NCI-H2029 (cell line): ENCODE results near the gene EML2.

Experiments used
- DNase-seq: peaks from one replicate; lab custom pipeline; 2025; lab: John Stamatoyannopoulos, UW

The EML2 gene

DNA sequence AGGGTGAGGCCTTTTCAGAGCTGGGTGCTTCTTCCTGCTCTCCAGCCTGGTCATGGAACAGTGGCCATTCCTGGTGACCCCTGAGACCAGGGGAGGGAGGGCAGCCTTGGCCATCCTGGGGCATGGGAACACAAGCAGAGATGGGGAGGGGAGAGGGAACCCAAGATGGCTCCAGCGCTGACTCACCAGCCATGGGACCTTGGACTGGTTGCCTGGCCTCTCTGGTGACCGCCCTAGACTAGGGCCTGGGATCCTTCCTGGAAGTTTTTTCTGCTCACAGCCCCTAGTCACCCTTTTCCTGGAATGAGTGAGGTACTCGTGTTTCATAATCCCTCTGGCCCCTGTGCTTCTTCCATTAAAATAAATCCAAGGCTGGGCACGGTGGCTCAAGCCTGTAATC lies 51.3 kb downstream of the EML2 start:
- DNase-seq: no peak

DNA sequence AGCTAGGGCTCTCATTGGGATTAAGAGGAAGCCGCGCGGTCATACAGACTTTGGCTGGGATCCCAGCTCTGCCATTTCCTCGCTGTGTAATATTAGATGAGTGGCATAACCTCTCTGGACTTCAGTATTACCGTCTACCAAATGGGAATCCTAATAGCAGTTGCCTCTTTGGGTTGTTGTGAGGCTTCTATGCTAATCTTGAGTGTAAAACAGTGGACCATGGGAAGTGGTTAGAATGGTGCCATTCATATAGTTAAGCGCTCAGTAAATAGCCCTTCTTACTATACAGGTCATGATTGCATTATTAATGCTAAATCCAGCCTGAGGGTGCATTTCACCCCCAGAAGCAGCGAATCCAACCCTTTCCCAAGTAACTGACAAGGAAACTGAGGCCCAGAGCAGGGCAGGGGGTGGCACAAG lies 54.0 kb downstream of the EML2 start:
- DNase-seq: no peak

DNA sequence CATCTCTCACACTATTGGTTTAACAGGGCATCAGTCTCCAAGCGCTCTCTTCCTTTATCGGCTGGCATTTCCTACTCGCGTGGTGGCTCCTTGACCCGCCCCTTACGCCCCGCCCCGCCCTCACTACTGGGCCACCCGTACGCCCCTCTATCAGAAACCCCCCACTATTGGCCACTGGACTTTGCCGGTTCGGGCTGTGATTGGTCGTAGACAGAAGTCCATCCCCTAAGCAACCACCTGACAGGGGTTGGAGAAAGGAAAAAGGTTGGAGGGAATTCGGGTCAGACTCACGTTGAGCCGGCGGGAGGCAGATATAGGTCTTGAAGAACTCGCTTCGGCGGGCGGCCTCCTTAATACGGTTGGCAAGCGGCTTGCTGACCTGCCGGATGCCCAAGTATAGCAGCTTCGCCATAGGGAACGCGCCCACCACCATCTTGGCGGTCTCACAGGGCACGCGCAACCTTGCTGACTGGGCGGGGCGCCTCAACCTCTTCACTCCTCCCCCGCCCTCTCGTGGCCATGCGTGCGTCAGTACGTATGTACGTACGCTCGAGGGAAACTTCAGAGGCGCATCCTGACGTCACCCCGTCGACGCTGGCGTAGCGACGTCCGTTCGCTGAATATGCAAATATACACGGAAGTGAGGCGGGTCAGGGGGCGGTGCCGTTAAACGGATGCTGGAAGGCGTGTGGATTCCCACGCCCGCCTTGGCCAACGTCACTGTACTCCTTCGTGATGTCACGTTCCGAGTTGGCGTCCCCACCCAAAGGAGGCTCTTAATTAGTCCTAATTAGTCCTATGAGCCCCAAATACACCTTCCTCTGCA lies 54.7 kb downstream of the EML2 start, which contains the start of gene OPA3:
TSS of gene OPA3 (minus strand) at position 471 of the 826 bp plus-strand sequence. CDS start at position 433, 38 bp downstream.
- DNase-seq: peak; percentile 100

DNA sequence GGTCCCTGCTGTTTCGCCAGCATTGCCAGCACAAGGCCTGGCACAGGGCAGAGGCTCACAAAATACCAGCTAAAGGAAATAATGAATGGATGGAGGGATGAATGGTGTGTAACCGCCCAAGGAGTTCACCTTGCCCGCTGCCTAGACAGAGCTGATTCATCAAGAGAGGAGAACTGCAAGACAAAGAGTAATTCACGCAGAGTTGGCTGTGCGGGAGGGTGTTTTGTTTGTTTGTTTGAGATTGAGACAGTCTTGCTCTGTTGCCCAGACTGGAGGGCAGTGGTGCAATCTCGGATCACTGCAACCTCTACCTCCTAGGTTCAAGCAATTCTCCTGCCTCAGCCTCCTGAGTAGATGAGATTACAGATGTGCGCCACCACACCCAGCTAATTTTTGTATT lies 57.6 kb downstream of the EML2 start:
- no peak for DNase-seq

DNA sequence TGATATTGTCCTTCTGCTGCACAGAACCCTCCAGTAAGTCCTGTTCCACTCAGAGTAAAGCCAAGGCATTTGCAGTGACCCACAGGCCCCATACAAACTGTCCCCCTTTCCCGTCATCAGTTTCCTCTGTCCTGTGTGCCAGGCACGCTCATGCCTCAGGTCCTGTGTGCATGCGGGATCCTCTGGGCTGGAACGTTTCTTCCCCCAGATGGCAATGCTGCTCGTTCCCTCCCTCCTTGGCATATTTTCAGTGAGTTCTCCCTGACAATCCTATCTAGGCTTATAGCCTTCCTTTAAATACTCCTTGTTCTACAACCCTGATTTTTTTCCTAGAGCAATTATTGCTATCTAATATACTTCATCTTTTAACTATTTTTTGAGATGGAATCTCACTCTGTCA lies 60.3 kb downstream of the EML2 start:
- DNase-seq: no peak

DNA sequence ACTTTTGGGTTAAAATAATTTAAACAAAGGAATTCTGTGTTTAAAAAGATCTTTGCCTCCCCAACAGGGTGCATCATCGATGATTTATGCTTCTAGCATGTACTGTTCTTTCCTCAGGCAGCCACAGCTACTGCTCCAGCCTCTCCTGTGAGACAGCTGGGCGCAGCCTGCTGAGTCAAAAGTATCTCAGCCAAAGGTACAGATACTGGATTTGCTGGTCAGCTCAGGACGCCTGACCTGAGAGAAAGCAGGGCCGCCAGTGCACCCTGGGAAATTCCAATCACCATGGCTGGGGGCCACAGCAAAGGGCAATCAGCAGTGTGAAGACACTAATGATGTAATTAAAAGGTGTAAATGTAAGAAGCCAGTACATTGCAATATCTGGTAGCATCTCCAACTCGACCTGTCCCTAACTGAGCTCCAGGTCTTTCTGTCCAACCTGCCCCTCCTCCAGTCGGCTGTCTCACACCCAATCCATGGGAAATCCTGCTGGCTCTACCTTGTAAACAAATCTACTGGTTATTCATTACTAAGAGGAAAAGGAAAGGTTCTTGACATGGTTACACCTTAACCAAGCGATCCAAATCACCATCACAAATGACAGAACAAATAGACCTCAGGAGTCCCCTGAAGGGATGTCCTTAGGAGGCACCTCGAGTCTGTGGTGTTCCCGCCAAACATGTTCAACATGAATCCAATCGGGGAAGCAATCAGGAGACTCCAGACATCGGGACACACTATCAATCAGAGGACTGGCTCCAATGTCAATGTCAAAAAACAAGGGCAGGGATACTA lies 61.9 kb downstream of the EML2 start:
- no peak for DNase-seq

DNA sequence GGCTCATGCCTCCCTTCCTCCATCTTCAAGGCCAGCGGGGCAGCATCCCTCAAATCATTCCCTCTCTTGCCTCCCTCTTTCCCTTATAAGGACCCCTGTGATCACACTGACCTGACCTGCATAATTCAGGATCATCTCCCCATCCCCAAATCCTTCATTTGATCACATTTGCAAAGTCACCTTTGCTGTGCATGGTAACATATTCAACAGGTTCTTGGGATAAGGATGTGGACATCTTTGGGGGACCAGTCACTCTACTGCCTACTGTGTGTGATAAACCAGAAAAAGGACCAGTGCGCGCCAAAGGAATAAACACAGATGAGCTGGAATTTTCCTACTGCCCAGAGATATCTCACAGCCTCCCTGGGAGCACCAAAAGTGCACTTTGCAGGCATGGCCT lies 62.5 kb downstream of the EML2 start:
- DNase-seq: no peak

DNA sequence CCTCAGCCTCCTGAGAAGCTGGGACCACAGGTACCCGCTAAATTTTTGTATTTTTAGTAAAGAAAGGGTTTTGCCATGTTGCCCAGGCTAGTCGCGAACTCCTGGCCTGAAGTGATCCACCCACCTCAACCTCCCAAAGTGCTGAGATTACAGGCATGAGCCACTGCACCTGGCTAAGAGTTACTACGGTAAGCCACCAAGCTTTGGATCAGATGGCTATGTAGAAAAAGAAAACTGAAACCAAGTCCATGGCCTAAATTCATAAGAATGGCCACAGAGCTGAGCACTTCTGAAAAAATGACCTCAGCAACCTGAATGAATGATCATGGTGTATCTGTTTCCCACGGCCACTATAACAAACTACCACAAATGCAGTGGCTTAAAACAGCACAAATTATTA lies 64.0 kb downstream of the EML2 start:
- no peak for DNase-seq

DNA sequence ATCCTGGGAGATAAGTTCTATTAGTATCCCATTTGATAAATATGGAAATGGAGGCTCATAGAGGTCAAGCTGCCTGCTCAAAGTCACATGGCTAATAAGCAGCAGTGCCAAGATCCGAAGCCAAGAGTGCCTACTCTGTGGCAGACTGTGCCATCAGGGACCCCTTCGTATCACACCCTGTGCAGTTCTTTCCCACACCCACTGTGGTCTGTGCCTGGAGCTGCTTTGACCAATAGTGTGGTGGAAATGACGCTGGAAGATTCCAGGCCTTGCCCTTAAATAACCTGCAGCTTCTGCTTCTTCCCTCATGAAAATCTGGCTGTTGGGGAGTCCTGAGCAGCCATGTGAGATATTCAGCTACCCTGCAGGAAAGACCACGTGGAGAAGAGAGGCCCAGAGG lies 64.7 kb downstream of the EML2 start:
- no peak for DNase-seq

DNA sequence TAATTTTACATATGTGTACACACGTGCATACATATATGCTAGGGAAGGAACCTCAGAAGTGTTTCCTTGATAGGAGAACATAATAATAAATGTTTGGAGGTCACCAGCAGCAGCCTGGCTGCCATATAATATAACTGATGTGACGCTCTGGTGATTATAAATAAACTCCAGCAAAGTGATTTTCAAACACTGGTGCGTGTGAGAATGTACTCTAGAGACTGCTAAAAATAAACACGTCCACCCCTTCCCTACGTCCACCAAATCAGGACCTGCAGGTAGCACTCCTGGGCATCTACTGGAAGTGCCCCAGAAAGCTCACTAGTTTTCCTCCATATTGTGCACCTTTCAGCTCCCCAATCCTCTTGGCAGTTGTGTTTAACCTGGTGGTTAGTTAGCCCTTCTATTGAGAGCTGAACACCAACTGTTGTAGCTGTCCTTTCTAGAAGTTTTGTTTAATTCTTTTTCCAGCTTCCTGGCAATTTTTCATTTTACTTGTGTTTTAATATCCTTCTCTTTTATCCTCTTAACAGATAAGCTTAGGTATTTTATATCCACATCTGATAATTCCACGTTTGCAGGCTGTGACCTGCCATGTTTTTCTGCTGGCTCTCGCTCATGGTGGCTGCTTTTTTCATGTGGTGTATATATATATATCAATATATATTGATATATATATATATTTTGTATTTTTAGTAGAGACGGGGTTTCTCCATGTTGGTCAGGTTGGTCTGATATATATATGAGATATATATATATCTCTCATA lies 67.6 kb downstream of the EML2 start:
- no peak for DNase-seq

DNA sequence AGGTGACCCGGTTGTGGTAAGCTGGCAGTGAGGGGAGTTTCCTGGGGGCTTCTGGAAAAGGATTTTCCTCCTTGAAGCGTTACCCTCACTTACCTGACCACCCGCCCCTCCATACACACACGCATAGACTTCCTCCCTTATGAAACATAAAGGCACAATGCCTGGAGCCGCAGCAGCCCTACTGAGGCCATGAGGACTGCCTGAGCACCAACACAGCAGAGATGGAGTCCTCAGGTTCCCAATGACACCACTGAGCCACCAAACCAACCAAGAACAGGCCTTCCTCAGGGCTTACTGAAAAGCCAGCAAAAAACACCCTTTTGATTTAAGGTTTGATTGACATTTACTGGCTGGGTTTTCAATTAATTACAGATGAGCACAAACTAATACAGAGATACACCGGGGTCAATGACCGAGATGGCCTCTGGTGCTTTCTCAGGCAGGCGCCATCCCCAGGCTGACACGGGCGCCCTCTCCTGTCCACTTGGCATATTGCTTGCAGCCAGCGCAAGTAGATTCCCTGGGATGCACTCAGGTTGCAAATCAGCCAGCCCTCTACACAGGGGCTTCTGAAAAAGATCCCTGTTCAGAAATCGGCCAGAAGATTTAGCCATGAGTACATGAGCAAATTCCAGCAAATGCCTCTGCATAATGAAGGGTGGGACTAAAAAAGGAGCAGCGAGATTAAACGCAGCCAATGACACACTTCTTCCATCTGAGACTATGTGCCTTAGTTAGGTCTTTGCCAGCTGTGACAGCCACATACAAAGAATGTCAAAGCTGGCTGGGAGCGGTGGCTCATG lies 69.4 kb downstream of the EML2 start:
- no peak for DNase-seq

DNA sequence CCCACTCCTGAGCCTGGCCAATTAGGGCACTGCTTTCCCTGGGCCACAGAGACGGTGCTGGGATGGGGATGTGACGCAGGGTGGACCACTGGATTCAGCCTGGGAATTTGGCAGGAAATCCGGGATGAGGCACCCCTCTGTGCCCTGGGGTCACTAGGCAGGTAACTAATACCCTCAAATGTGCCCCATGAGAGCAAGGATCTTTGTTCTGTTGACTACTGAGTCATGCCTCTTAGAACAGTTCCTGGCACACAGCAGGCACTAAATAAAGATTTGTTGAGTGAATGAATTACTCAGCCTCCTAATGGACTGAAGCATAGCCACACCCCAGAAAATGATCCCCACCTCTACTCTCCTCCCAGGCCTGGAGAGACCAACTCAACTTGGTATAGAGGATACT lies 70.5 kb downstream of the EML2 start:
- no peak for DNase-seq

DNA sequence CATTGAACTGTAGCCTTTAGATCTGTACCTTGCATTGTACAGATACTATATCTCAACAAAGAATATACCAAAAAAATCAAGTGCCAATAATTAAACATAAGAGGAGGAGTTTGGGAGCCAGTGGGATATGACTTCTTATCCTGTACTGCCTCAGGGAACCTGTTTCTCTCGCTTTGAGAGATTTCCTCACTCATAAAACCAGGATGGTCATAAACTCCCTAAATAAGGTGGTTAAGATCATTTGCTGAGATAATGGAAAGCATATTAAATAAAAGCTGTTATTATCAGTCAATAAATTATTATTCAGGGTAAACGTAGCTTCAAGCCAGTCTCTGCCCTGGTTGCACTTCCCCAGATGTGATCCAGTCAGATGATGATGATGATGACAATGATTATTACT lies 71.6 kb downstream of the EML2 start:
- no peak for DNase-seq

DNA sequence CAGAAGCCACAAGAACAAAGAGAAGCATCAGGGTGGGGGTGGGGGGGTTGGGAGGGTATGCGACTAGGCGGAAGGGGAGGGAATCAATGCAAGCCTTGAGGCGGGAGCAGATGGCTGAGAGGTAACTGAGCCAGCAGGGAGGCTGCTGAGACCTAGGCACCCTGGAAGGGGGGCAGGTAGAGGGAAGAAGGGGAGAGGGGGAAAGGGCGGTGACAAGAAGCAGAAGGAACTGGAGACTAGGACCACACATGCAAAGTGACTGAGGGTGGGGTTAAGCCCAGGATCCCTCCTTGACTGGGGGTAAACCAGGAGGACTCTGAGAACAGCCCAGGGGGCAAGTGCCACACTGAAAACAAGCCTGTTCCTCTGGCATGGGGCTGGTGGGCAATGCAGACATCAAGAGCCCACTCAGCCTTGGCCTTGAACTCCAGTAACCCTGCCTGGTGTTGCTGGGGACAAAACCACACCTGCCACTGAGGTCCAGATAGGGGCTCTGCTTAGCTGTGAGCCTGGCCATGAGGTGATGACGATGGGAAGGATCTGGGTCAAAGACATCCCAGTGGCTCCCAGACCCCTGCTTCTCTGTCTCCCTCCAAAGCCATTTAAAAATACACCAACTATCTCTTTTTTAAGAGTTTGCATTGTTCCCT lies 74.9 kb downstream of the EML2 start:
- DNase-seq: no peak

DNA sequence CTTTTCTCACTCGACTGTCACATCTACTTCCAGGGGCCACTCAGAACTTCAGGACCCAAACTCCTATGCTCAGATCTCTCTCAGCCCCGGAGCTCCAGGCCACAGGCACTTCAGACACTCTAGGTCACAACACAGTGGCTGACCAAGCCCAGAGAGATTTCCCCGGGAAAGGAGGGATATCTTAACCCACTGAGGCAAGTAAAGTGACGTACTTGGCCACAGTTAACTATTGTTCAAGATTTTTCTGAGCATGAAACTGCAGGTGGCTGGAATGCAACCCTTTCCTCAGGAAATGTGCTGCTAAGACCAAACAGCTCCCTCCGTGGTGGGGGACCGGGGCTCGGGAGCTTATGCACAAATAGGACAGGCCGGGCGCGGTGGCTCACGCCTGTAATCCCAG lies 78.5 kb downstream of the EML2 start:
- no peak for DNase-seq

DNA sequence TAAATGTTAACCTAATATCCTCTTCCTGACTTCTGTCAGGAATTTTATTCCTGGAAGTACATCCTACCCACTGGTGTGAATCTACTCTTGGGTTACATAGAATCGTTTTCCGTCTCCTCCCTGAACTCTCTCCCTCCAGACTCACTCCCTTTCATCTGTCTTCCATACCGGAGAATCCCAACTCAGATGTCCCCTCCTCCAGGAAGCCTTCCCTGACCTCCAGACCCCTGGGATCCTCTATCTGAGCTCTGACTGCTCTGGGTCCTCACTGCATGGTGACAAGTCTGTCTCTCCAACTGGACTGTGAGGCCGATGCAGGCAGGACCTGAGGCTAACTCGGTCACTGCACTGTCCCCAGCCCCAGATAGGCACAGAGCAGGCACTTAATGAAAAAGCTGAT lies 79.2 kb downstream of the EML2 start:
- DNase-seq: no peak
